DND-41 (cell line): ENCODE measurements around the gene ARHGAP24.

Experiments used
- ATAC-seq: fragments of 200-7000 bp; cut with Tn5 transposase; 3 replicates; pipeline ENCODE4 v1.9.1; 2021; ENCODE audit warnings: low read depth; ENCODE audit not compliant: insufficient read depth
- DNase-seq: peaks from one replicate; pipeline ENCODE4 v3.0.0-alpha.2; 2020
- H2AFZ ChIP-seq: 2 replicates; pipeline ENCODE4 v1.6.0; 2012; ENCODE audit warnings: low read depth, low read length
- H3K27ac ChIP-seq: 2 replicates; pipeline ENCODE4 v1.5.1; 2012; ENCODE audit warnings: low read length, inconsistent platforms
- H3K27me3 ChIP-seq: fragments of 200-600 bp; sonication (generic); 2 replicates; pipeline ENCODE4 v1.6.0; 2012; ENCODE audit warnings: low read length, mild to moderate bottlenecking, inconsistent platforms; ENCODE audit not compliant: insufficient read depth, poor library complexity
- H3K36me3 ChIP-seq: 2 replicates; pipeline ENCODE4 v1.5.1; 2012; ENCODE audit warnings: low read length, inconsistent platforms; ENCODE audit not compliant: insufficient read depth
- H3K4me1 ChIP-seq: 2 replicates; pipeline ENCODE4 v1.5.1; 2012; ENCODE audit warnings: mild to moderate bottlenecking, low read length; ENCODE audit not compliant: insufficient read depth
- H3K4me2 ChIP-seq: 2 replicates; pipeline ENCODE4 v1.6.0; 2012; ENCODE audit warnings: mild to moderate bottlenecking, moderate library complexity, low read length, inconsistent platforms; ENCODE audit not compliant: insufficient read depth
- H3K4me3 ChIP-seq, 2 experiments: fragments of 200-600 bp in 1 of 2; shearing (Covaris generic) in 1 of 2; 2 replicates each; pipeline ENCODE4 v1.5.1; 2012 to 2016; ENCODE audit warnings: inconsistent platforms in 2 of 2, low read length in 2 of 2, mild to moderate bottlenecking in 2 of 2, low read depth in 1 of 2, moderate library complexity in 1 of 2
- H3K79me2 ChIP-seq: 2 replicates; pipeline ENCODE4 v1.6.0; 2012; ENCODE audit warnings: low read length, inconsistent platforms; ENCODE audit not compliant: insufficient read depth
- H3K9ac ChIP-seq: 2 replicates; pipeline ENCODE4 v1.6.0; 2012; ENCODE audit warnings: low read depth, mild to moderate bottlenecking, inconsistent platforms, low read length, moderate library complexity
- H3K9me3 ChIP-seq: 2 replicates; pipeline ENCODE4 v1.5.1; 2012; ENCODE audit warnings: low read length, moderate library complexity, mild to moderate bottlenecking, inconsistent platforms; ENCODE audit not compliant: insufficient read depth, severe bottlenecking
- H4K20me1 ChIP-seq: 2 replicates; pipeline ENCODE4 v1.6.0; 2012; ENCODE audit warnings: low read length; ENCODE audit not compliant: insufficient read depth
- EZH2 ChIP-seq: IDR thresholded peaks from 3 replicates; pipeline ENCODE4 v1.6.1; 2012; ENCODE audit warnings: borderline replicate concordance, low read depth, mild to moderate bottlenecking, moderate library complexity, low read length, inconsistent platforms; ENCODE audit not compliant: severe bottlenecking
- TF ChIP-seq, protein P1 (sequence below): IDR thresholded peaks from 2 replicates; pipeline ENCODE4 v1.5.1; 2012; ENCODE audit warnings: borderline replicate concordance, low read length, moderate library complexity, mild to moderate bottlenecking; ENCODE audit not compliant: poor library complexity, severe bottlenecking; ENCODE audit errors: extremely low read depth

The ARHGAP24 gene

GRCh38 chr4:85708468-85708867 lies 233.5 kb downstream of the ARHGAP24 start:
- no peak overlapping the region for H2AFZ ChIP-seq
- H3K36me3 ChIP-seq: no peaks in the 10 kb centered on the region
- H3K79me2 ChIP-seq: no peaks in the 10 kb centered on the region
- TF ChIP-seq, protein P1, sequence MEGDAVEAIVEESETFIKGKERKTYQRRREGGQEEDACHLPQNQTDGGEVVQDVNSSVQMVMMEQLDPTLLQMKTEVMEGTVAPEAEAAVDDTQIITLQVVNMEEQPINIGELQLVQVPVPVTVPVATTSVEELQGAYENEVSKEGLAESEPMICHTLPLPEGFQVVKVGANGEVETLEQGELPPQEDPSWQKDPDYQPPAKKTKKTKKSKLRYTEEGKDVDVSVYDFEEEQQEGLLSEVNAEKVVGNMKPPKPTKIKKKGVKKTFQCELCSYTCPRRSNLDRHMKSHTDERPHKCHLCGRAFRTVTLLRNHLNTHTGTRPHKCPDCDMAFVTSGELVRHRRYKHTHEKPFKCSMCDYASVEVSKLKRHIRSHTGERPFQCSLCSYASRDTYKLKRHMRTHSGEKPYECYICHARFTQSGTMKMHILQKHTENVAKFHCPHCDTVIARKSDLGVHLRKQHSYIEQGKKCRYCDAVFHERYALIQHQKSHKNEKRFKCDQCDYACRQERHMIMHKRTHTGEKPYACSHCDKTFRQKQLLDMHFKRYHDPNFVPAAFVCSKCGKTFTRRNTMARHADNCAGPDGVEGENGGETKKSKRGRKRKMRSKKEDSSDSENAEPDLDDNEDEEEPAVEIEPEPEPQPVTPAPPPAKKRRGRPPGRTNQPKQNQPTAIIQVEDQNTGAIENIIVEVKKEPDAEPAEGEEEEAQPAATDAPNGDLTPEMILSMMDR: no peak
- TF ChIP-seq EZH2: no peak
- H3K4me2 ChIP-seq: no peak overlapping the region
- no peaks in the 10 kb centered on the region for H4K20me1 ChIP-seq
- ATAC-seq: no peak
- no peak overlapping the region for H3K4me3 ChIP-seq
- H3K9me3 ChIP-seq: no peaks in the 10 kb centered on the region
- no peak overlapping the region for H3K27ac ChIP-seq
- H3K4me1 ChIP-seq: no peaks in the 10 kb centered on the region
- H3K9ac ChIP-seq: no peak overlapping the region
- H3K27me3 ChIP-seq: no peaks in the 10 kb centered on the region
- no peak for DNase-seq

GRCh38 chr4:85713005-85713404 lies 238.1 kb downstream of the ARHGAP24 start:
- Histone ChIP-seq H4K20me1 (no peaks in the 10 kb centered on the region), H3K4me2 (no peak overlapping the region), H3K4me3 (no peak overlapping the region), H3K79me2 (no peaks in the 10 kb centered on the region), H3K9me3 (no peaks in the 10 kb centered on the region), H3K27me3 (peaks cover 2% of the 10 kb centered on the region), H3K4me1 (no peaks in the 10 kb centered on the region), H3K36me3 (no peaks in the 10 kb centered on the region), H3K27ac (no peak overlapping the region), H2AFZ (no peak overlapping the region), H3K9ac (no peak overlapping the region)
- ATAC-seq (no peak), DNase-seq (no peak)
- TF ChIP-seq, protein P1: no peak
- no peak for TF ChIP-seq EZH2

- Histone ChIP-seq H3K79me2 (no peaks in the 10 kb centered on the region), H3K4me1 (no peaks in the 10 kb centered on the region), H3K36me3 (no peaks in the 10 kb centered on the region), H3K9ac (no peak overlapping the region), H3K27me3 (peaks cover 2% of the 10 kb centered on the region), H3K4me2 (no peak overlapping the region), H4K20me1 (no peaks in the 10 kb centered on the region), H3K27ac (no peak overlapping the region), H3K9me3 (no peaks in the 10 kb centered on the region), H3K4me3 (no peak overlapping the region), H2AFZ (no peak overlapping the region)
- no peak for ATAC-seq
- TF ChIP-seq EZH2: no peak
- TF ChIP-seq, protein P1: no peak
- no peak for DNase-seq
These were observed 241.2 kb downstream of the ARHGAP24 start for GRCh38 chr4:85715991-85716737.

DNA sequence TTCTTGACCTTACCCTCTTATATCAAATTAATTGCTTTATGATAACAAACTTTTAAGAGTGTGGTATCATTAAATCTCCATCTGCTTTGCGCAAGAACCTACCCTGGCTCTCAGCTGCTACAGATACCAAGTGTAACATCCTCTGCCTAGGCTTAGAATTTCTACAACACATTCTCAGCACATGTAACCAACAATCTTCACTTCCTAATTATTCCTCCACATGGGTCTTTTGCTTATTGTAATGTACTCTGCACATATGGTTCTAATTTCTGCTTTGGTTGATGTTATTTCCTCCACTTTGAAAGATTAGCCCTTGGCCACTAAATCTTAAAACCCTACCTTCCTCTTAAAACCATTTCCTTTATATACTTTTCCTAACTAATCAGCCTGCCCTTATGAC lies 242.4 kb downstream of the ARHGAP24 start:
- H3K4me2 ChIP-seq: no peak overlapping the region
- no peaks in the 10 kb centered on the region for H3K4me1 ChIP-seq
- no peak overlapping the region for H3K4me3 ChIP-seq
- H3K36me3 ChIP-seq: no peaks in the 10 kb centered on the region
- DNase-seq: no peak
- H3K9ac ChIP-seq: no peak overlapping the region
- no peak for ATAC-seq
- H4K20me1 ChIP-seq: no peaks in the 10 kb centered on the region
- H3K27ac ChIP-seq: no peak overlapping the region
- H2AFZ ChIP-seq: no peak overlapping the region
- H3K79me2 ChIP-seq: no peaks in the 10 kb centered on the region
- peaks cover 2% of the 10 kb centered on the region for H3K27me3 ChIP-seq
- H3K9me3 ChIP-seq: no peaks in the 10 kb centered on the region
- TF ChIP-seq, protein P1: no peak
- TF ChIP-seq EZH2: no peak
